Measurements from ENCODE around the gene ZBTB20. TPM values are rescaled to one million over a fixed set of nuclear protein-coding genes. Genes with fewer than 3 reads are reported as not detected.

ZBTB20 gene
- total RNA-seq, 2 donors from 2014 or later = 112 to 120 TPM

DNA sequence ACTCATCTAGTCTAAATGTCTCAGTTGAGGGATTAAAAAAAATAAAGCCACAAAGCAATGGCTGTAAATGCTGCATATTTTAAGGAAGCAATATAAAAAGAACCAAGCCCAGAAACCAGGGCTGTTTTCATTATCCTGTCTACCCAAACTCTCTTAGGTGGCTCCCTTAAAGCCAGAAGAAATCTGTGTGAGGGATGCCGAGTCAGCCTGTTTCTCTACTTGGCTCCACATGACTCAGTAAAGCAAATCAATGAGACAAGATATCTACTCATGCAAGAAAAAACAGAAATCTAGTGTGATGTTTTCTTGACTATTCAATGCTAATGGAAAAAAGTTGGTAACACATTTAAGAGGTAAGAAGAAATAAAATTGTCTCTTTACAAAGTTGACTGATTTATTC lies 296.2 kb downstream of the ZBTB20 start:
- no peak for DNase-seq (ENCODE audit: low spot score)
- H3K4me3 ChIP-seq = no peak overlapping the region
- no peaks in the 10 kb centered on the region for H3K9me3 ChIP-seq
- no peaks in the 10 kb centered on the region for H3K36me3 ChIP-seq
- TF ChIP-seq CTCF (IDR thresholded peaks at IDR 0.05) = no peak
- no peaks in the 10 kb centered on the region for H3K27me3 ChIP-seq (replicated peaks; ENCODE audit: insufficient read depth)
- no peak overlapping the region for H3K27ac ChIP-seq
- no peak for ATAC-seq (ENCODE audit: insufficient number of reproducible peaks, low FRiP score, low read depth)
- peaks cover 20 to 38% of the 10 kb centered on the region in 2 donors for H3K4me1 ChIP-seq (ENCODE audit: control insufficient read depth in 1 of 2, low read depth in 2 of 2)

DNA sequence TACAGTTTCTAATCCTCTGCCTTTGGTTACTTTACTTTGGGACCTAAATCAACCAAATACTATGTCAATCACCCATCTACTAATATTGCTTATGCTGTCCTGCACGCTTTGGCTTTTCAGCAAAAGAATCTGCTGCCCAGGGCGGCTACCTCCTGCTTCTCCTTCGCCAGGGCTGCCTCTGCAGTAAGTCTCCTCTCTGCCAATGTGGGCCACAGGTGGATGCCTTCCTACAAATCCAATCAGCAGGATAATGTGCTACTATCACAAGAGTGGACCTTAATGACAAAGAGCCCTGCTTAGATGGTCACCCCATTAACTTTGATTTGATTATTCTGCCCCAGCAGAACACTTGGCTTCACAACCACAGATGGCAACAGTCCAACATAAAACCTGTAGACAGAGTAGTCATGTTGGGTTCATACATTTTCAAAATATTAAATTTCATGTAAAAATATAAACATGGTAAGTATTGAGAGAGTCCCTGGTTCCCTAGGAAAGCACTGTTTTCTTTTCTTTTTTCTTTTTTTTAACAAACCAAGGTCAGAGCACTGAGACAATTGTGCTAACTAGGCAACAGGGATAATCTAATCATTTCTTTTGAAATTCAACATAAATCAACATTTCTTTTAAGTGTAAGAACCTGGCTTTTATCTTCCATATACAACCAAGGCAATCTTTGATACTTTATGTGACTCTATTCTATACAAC lies 298.3 kb downstream of the ZBTB20 start:
- H3K27me3 ChIP-seq (replicated peaks; ENCODE audit: insufficient read depth) = no peaks in the 10 kb centered on the region
- DNase-seq (ENCODE audit: low spot score) (no peak), ATAC-seq (ENCODE audit: insufficient number of reproducible peaks, low FRiP score, low read depth) (no peak)
- H3K9me3 ChIP-seq = no peaks in the 10 kb centered on the region
- H3K36me3 ChIP-seq = no peaks in the 10 kb centered on the region
- peaks cover 20 to 33% of the 10 kb centered on the region in 2 donors for H3K4me1 ChIP-seq (ENCODE audit: control insufficient read depth in 1 of 2, low read depth in 2 of 2)
- no peak for TF ChIP-seq CTCF (IDR thresholded peaks at IDR 0.05)
- H3K4me3 ChIP-seq = no peak overlapping the region
- H3K27ac ChIP-seq = no peak overlapping the region

DNA sequence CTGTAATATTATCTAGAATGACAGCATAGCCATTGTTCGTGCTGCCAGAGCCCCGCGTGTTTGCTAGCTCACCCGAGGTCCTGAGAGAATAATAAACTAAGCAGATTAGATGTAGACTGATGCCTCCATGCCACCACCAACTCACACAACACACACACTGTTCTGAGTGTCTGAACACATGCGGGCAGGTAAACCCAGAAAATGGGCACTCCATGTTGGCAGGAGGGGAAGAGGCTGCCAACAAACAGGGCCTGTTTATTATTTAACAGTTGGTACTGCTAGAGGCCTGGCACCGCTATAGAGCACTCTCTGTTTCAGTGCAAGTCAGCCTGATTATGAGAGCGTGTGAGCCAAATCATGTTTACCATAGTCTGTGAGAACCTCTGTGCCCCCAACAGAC lies 299.0 kb downstream of the ZBTB20 start:
- H3K4me3 ChIP-seq = no peak overlapping the region
- no peaks in the 10 kb centered on the region for H3K27me3 ChIP-seq (replicated peaks; ENCODE audit: insufficient read depth)
- DNase-seq (ENCODE audit: low spot score) (no peak), ATAC-seq (ENCODE audit: insufficient number of reproducible peaks, low FRiP score, low read depth) (no peak)
- no peaks in the 10 kb centered on the region for H3K9me3 ChIP-seq
- TF ChIP-seq CTCF (IDR thresholded peaks at IDR 0.05) = no peak
- H3K36me3 ChIP-seq = no peaks in the 10 kb centered on the region
- peaks cover 20 to 33% of the 10 kb centered on the region in 2 donors for H3K4me1 ChIP-seq (ENCODE audit: control insufficient read depth in 1 of 2, low read depth in 2 of 2)
- peak overlapping the region in 1 of 2 donors; percentile 55 for H3K27ac ChIP-seq

DNA sequence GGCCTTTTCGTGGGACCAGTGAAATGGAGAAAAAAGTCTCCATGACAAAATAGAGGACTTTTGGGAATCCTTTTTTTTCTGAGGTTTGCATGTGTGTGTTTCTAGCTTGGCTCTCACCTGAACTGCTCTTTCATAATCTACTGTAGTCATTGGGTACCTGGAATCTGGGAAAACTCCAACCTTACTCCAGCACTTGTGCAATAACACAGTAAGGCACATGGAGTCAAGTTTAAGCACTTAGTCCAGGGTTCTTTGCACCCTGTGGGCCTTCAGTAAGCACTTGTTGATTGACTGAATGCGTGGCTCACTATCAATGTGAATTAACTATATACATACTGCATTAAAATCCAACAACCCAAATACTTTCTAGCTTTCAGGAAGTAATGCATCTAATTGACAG lies 299.5 kb downstream of the ZBTB20 start:
- H3K4me1 ChIP-seq (ENCODE audit: control insufficient read depth in 1 of 2, low read depth in 2 of 2) = peaks cover 20 to 33% of the 10 kb centered on the region in 2 donors
- no peak for DNase-seq (ENCODE audit: low spot score)
- no peaks in the 10 kb centered on the region for H3K36me3 ChIP-seq
- no peak for ATAC-seq (ENCODE audit: insufficient number of reproducible peaks, low FRiP score, low read depth)
- H3K4me3 ChIP-seq = no peak overlapping the region
- TF ChIP-seq CTCF (IDR thresholded peaks at IDR 0.05) = no peak
- no peaks in the 10 kb centered on the region for H3K27me3 ChIP-seq (replicated peaks; ENCODE audit: insufficient read depth)
- H3K9me3 ChIP-seq = no peaks in the 10 kb centered on the region
- peak overlapping the region in 1 of 2 donors; percentile 55 for H3K27ac ChIP-seq

DNA sequence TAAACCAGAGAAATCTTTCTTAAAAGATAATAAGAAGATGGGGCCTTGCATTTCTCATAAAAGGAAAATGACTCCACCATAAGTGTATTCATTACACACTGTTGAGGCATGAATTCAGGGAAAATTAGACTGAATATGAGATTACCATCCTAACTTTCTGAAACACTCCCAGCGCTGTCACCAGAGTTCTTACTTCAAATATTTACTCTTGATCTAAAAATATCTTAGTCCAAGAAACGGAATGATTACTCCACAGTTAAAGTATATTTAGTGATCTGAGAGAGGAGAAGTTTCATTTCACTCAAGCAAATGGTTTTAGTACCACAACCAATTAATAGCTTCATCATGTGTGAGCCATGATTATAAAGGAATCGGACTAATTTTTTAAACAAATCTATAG lies 300.3 kb downstream of the ZBTB20 start:
- H3K4me3 ChIP-seq = peak overlapping the region; percentile 2
- DNase-seq (ENCODE audit: low spot score) = no peak
- H3K9me3 ChIP-seq = no peaks in the 10 kb centered on the region
- no peak for TF ChIP-seq CTCF (IDR thresholded peaks at IDR 0.05)
- H3K27ac ChIP-seq = peak overlapping the region in 1 of 2 donors; percentile 55
- no peaks in the 10 kb centered on the region for H3K36me3 ChIP-seq
- H3K4me1 ChIP-seq (ENCODE audit: control insufficient read depth in 1 of 2, low read depth in 2 of 2) = peaks cover 20 to 33% of the 10 kb centered on the region in 2 donors
- no peak for ATAC-seq (ENCODE audit: insufficient number of reproducible peaks, low FRiP score, low read depth)
- H3K27me3 ChIP-seq (replicated peaks; ENCODE audit: insufficient read depth) = no peaks in the 10 kb centered on the region
